Neutrophil (primary cell): ENCODE measurements around the gene SIX1.

Source experiments
- H3K27ac ChIP-seq: fragments of 200-600 bp; sonication (generic); 2 replicates; pipeline ENCODE4 v1.5.1; 2016; ENCODE audit warnings: mild to moderate bottlenecking, moderate library complexity
- H3K27me3 ChIP-seq: fragments of 200-600 bp; sonication (generic); 2 replicates; pipeline ENCODE4 v1.6.0; 2016; ENCODE audit warnings: mild to moderate bottlenecking
- H3K36me3 ChIP-seq: fragments of 200-600 bp; sonication (generic); 2 replicates; pipeline ENCODE4 v1.5.1; 2017
- H3K4me1 ChIP-seq, 2 experiments: fragments of 200-600 bp in 1 of 2; sonication (generic) in 1 of 2; 1 replicate in 1 of 2; 2 replicates in 1 of 2; pipeline versions ENCODE4 v1.5.1 to v1.6.1; 2013 to 2016; ENCODE audit warnings: low read depth in 1 of 2, low read length in 1 of 2, mild to moderate bottlenecking in 1 of 2, moderate library complexity in 1 of 2; ENCODE audit not compliant: control insufficient read depth in 1 of 2, insufficient read depth in 1 of 2
- H3K4me3 ChIP-seq, 2 experiments: fragments of 200-600 bp in 1 of 2; sonication (generic) in 1 of 2; 1 replicate in 1 of 2; 2 replicates in 1 of 2; pipeline ENCODE4 v1.5.1; 2013 to 2016; ENCODE audit warnings: low read depth in 1 of 2, low read length in 1 of 2, mild to moderate bottlenecking in 1 of 2, moderate library complexity in 1 of 2
- H3K9me3 ChIP-seq: fragments of 200-600 bp; sonication (generic); 2 replicates; pipeline ENCODE4 v1.5.1; 2016
- CTCF ChIP-seq: fragments of 200-600 bp; sonication (generic); IDR thresholded peaks from 2 replicates; pipeline ENCODE4 v1.5.1; 2016; ENCODE audit warnings: antibody characterized with exemption

The SIX1 gene

DNA sequence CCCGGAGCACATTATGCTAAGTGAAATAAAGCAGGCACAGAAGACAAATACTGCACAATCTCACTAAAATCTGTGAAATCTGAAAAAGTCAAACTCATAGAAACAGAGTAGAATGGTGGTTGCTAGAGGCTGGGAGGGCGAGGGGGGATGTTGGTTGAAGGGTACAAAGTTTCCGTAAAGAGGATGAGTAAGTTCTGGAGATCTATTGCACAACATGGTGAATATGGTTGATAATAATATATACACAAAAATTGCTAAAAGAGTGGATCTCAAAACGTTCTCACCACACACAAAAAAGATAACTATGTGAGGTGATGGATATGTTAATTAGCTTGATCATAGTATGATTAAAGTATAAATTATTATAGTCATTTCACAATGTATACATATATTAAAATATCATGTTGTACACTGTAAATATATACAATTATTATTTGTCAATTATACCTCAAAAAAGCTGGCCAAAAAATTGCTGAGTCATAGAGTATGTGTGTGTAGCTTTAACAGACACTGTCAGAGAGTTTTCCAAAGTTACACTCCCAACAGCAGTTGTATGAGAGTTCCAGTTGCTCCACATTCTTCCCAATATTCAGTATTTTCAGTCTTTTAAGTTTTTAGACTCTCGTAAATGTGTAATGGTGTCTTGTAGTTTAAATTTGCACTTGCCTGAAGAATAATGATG, 19.3 kb upstream of the SIX1 start:
- Histone ChIP-seq H3K4me3 (no peak overlapping the region), H3K27me3 (peaks cover 57% of the 10 kb centered on the region), H3K9me3 (no peaks in the 10 kb centered on the region), H3K36me3 (no peaks in the 10 kb centered on the region), H3K4me1 (no peaks in the 10 kb centered on the region), H3K27ac (no peak overlapping the region)
- no peak for TF ChIP-seq CTCF

DNA sequence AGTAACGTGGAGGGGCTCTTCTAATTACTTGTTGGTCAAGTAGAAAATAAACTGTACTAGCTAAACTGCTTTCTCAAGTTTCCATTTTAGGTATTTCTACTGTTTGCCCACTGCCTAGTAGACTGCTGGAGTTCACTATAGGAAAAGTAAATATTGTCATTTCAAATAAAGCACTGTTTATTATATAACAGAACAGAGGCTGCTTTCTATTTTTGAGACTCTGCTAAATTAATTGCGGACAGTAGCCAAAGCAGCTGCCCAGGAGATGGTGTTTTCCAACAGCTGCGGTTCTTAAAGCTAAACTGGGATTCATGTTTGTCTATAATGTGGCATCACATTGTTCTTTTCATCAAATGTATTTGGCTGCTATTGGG, 15.9 kb upstream of the SIX1 start:
- H3K4me1 ChIP-seq, result no peaks in the 10 kb centered on the region

GRCh38 chr14:60662982-60663381, 13.7 kb upstream of the SIX1 start:
- Histone ChIP-seq H3K27ac (no peak overlapping the region), H3K27me3 (peaks cover 97% of the 10 kb centered on the region), H3K4me3 (no peak overlapping the region), H3K36me3 (no peaks in the 10 kb centered on the region), H3K9me3 (no peaks in the 10 kb centered on the region), H3K4me1 (no peaks in the 10 kb centered on the region)
- no peak for TF ChIP-seq CTCF

More for the DNA sequence above, 15.9 kb upstream of the SIX1 start:
- Histone ChIP-seq H3K27me3 (peaks cover 87% of the 10 kb centered on the region), H3K4me3 (no peak overlapping the region), H3K36me3 (no peaks in the 10 kb centered on the region), H3K9me3 (no peaks in the 10 kb centered on the region), H3K27ac (no peak overlapping the region)
- no peak for TF ChIP-seq CTCF

DNA sequence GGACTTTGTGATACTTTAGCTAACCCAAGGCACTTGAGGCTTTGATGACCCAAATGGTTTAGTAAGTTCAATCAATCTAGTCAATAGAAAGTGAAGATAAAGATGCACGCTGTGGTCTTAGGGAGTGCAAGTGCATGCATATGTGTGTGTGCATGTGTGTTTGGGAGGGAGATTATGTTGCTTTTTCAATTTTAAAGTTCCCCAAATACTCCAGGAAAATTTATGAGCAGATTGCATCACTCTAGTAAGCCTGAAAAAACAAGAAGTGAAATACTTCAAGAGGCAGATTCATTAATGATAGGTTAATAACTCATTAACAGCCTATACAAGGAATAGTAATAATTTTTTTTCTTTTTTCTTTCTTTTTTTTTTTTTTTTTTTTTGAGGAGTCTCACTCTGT, 12.4 kb upstream of the SIX1 start:
- Histone ChIP-seq H3K36me3 (no peaks in the 10 kb centered on the region), H3K4me3 (no peak overlapping the region), H3K27me3 (peaks cover 98% of the 10 kb centered on the region), H3K27ac (no peak overlapping the region), H3K9me3 (no peaks in the 10 kb centered on the region), H3K4me1 (peaks cover 5 to 12% of the 10 kb centered on the region in 2 experiments)
- TF ChIP-seq CTCF, result no peak

DNA sequence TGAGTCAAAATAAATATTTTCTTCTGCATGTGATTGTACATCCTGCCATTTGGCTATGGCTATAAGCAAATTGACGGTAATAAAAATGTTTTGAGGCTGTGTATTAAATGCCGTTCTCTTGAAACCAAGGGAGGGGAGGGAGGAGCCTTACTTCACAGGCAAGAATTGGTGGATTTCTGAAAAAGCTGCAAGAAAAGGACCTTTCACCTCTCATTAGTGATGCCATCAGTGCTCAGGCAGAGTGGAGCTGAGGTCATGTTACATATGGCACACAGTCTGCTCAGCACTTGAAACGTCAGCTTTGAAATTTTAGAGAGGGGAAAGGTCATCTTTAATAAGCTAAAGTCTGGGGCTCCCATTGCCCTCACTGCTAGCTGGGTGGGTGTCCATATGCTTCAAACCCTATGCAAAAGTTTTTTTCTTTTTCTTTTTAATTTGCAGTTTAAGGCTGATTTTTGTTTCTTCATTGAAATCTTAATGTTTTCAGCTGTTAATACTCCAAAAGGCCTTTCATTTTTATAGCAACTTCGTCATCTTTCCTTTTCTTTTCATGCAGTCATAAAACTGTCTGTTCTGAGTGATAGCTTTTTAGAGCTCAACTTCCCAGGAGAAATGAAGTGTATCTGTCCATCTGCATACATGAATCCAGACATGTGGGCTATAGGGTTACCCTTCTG, 9.8 kb upstream of the SIX1 start:
- Histone ChIP-seq H3K4me3 (no peak overlapping the region), H3K27me3 (peaks cover 100% of the 10 kb centered on the region), H3K36me3 (no peaks in the 10 kb centered on the region), H3K4me1 (peaks cover 17 to 22% of the 10 kb centered on the region in 2 experiments), H3K9me3 (no peaks in the 10 kb centered on the region), H3K27ac (no peak overlapping the region)
- TF ChIP-seq CTCF, result no peak
